Tibial nerve (tissue), 3 donors: ENCODE measurements around the gene HFM1.
"Not testable (repeated sequence)": the region's sequence is repeated elsewhere in the genome, so short reads cannot be mapped to it uniquely, and the experiment has no call there.

ENCODE experiments used
- POLR2A ChIP-seq, 2 donors: fragments of 450-650 bp; IDR thresholded peaks; one replicate each; pipeline ENCODE4 v1.6.1; 2017; ENCODE audit warnings: antibody characterized with exemption in 2 of 2, mild to moderate bottlenecking in 2 of 2, moderate library complexity in 2 of 2
- TF ChIP-seq, protein P1 (sequence below), 5 experiments: fragments of 200-600 bp in 3 of 5; fragments of 450-650 bp in 2 of 5; sonication (generic) in 3 of 5; IDR thresholded peaks; one replicate each; pipeline ENCODE4 v1.5.1; 2016 to 2019; ENCODE audit warnings: antibody characterized with exemption in 5 of 5, mild to moderate bottlenecking in 3 of 5, moderate library complexity in 2 of 5

DNA sequence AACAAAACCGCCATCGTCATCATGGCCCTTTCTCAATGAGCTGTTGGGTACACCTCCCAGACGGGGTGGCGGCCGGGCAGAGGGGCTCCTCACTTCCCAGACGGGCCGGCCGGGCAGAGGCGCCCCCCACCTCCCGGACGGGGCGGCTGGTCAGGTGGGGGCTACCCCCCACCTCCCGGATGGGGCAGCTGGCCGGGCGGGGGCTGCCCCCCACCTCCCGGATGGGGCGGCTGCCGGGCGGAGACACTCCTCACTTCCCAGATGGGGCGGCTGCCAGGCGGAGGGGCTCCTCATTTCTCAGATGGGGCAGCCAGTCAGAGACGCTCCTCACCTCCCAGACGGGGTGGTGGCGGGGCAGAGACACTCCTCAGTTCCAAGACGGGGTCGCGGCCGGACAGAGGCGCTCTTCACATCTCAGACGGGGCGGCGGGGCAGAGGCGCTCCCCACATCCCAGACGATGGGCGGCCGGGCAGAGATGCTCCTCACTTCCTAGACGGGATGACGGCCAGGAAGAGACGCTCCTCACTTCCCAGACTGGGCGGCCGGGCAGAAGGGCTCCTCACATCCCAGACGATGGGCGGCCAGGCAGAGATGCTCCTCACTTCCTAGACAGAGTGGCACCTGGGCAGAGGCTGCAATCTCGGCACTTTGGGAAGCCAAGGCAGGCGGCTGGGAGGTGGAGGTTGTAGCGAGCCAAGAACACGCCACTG, 115.6 kb downstream of the HFM1 start:
- TF ChIP-seq, protein P1, sequence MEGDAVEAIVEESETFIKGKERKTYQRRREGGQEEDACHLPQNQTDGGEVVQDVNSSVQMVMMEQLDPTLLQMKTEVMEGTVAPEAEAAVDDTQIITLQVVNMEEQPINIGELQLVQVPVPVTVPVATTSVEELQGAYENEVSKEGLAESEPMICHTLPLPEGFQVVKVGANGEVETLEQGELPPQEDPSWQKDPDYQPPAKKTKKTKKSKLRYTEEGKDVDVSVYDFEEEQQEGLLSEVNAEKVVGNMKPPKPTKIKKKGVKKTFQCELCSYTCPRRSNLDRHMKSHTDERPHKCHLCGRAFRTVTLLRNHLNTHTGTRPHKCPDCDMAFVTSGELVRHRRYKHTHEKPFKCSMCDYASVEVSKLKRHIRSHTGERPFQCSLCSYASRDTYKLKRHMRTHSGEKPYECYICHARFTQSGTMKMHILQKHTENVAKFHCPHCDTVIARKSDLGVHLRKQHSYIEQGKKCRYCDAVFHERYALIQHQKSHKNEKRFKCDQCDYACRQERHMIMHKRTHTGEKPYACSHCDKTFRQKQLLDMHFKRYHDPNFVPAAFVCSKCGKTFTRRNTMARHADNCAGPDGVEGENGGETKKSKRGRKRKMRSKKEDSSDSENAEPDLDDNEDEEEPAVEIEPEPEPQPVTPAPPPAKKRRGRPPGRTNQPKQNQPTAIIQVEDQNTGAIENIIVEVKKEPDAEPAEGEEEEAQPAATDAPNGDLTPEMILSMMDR (IDR thresholded peaks at IDR 0.05) = not testable (repeated sequence)
- TF ChIP-seq POLR2A (IDR thresholded peaks at IDR 0.05) = not testable (repeated sequence)
